Measurements from ENCODE around the gene GPATCH8. TPM values are rescaled to one million over a fixed set of nuclear protein-coding genes. Genes with fewer than 3 reads are reported as not detected.

Gene GPATCH8
- 35.9 TPM for polyA plus RNA-seq
- long read RNA-seq, donor 1, full-length matches to known transcripts = 2 of 2 reads
- long read RNA-seq, donor 1, partial matches to known transcripts = 0 of 2 reads
- long read RNA-seq, donor 1, other reads (novel, unspliced or antisense) = 0 of 2 reads
- long read RNA-seq, donor 2, full-length matches to known transcripts = 10 of 29 reads
- long read RNA-seq, donor 2, partial matches to known transcripts = 19 of 29 reads
- long read RNA-seq, donor 2, other reads (novel, unspliced or antisense) = 0 of 29 reads
- long read RNA-seq, donor 3 = 0 reads
- long read RNA-seq, donor 4 = 0 reads
- long read RNA-seq, donor 5, full-length matches to known transcripts = 2 of 2 reads
- long read RNA-seq, donor 5, partial matches to known transcripts = 0 of 2 reads
- long read RNA-seq, donor 5, other reads (novel, unspliced or antisense) = 0 of 2 reads
- long read RNA-seq, donor 6, full-length matches to known transcripts = 9 of 35 reads
- long read RNA-seq, donor 6, partial matches to known transcripts = 26 of 35 reads
- long read RNA-seq, donor 6, other reads (novel, unspliced or antisense) = 0 of 35 reads
- long read RNA-seq, donor 7, full-length matches to known transcripts = 4 of 4 reads
- long read RNA-seq, donor 7, partial matches to known transcripts = 0 of 4 reads
- long read RNA-seq, donor 7, other reads (novel, unspliced or antisense) = 0 of 4 reads
- long read RNA-seq, donor 8, full-length matches to known transcripts = 7 of 7 reads
- long read RNA-seq, donor 8, partial matches to known transcripts = 0 of 7 reads
- long read RNA-seq, donor 8, other reads (novel, unspliced or antisense) = 0 of 7 reads
- long read RNA-seq, donor 9, full-length matches to known transcripts = 8 of 14 reads
- long read RNA-seq, donor 9, partial matches to known transcripts = 6 of 14 reads
- long read RNA-seq, donor 9, other reads (novel, unspliced or antisense) = 0 of 14 reads
- long read RNA-seq, donor 10, full-length matches to known transcripts = 10 of 10 reads
- long read RNA-seq, donor 10, partial matches to known transcripts = 0 of 10 reads
- long read RNA-seq, donor 10, other reads (novel, unspliced or antisense) = 0 of 10 reads
- long read RNA-seq, donor 11, full-length matches to known transcripts = 7 of 7 reads
- long read RNA-seq, donor 11, partial matches to known transcripts = 0 of 7 reads
- long read RNA-seq, donor 11, other reads (novel, unspliced or antisense) = 0 of 7 reads

GRCh38 chr17:44503147-44504029, at the start of gene GPATCH8:
Gene GPATCH8, minus strand, starts transcription at chr17:44503406. Its CDS starts 36 bp downstream, at chr17:44503370.
- peaks cover 11% of the 10 kb centered on the region for H3K4me1 ChIP-seq (ENCODE audit: control insufficient read depth, insufficient read depth, low read length)
- no peaks in the 10 kb centered on the region for H3K36me3 ChIP-seq (ENCODE audit: control insufficient read depth, insufficient read depth, low read length)
- peak; percentile 95 to 98 for DNase-seq
- peak within 1 kb of the TSS; percentile 94 for H3K4me3 ChIP-seq (ENCODE audit: low read length)
- peak within 1 kb of the TSS; percentile 91 for H3K27ac ChIP-seq (ENCODE audit: low read length)
- no CpG with 5 or more reads among the region's 71 CpGs for WGBS (ENCODE audit: insufficient coverage, low lambda C conversion rate)
- H3K9me3 ChIP-seq (ENCODE audit: control insufficient read depth, low read depth, low read length) = no peaks in the 10 kb centered on the region
- no peaks in the 10 kb centered on the region for H3K27me3 ChIP-seq (ENCODE audit: control insufficient read depth, insufficient read depth, low read length)

DNA sequence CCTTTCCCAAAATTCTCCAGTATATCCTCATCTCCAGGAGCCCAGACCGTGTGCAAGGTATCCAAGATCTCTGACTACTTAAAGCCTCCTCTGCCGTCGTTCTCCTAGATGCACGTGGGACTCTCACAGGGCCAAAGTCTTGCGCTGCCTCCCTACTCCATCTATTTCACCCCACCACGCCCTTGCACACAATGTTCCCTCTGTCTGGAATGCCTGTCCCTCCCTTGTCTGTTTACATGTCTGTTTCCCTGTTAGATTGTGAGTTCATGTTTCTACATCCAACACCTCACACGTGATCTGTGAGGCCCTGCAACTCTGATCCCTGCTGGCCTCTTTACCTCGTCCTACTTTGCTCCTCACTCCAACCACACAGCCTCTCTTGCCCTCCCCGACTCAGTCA, 49.2 kb upstream of the GPATCH8 start:
- peak; percentile 67 to 83 for DNase-seq
- H3K9me3 ChIP-seq (ENCODE audit: control insufficient read depth, low read depth, low read length) = no peaks in the 10 kb centered on the region
- H3K27me3 ChIP-seq (ENCODE audit: control insufficient read depth, insufficient read depth, low read length) = peaks cover 23% of the 10 kb centered on the region
- H3K4me1 ChIP-seq (ENCODE audit: control insufficient read depth, insufficient read depth, low read length) = peaks cover 26% of the 10 kb centered on the region
- H3K4me3 ChIP-seq (ENCODE audit: low read length) = no peak overlapping the region
- H3K27ac ChIP-seq (ENCODE audit: low read length) = no peak overlapping the region
- 20% methylated on average over 2 of the region's 9 CpGs for WGBS (ENCODE audit: insufficient coverage, low lambda C conversion rate)
- no peaks in the 10 kb centered on the region for H3K36me3 ChIP-seq (ENCODE audit: control insufficient read depth, insufficient read depth, low read length)

- Histone ChIP-seq H3K27me3 (ENCODE audit: control insufficient read depth, insufficient read depth, low read length) (no peaks in the 10 kb centered on the region), H3K9me3 (ENCODE audit: control insufficient read depth, low read depth, low read length) (no peaks in the 10 kb centered on the region), H3K4me3 (ENCODE audit: low read length) (no peak overlapping the region), H3K36me3 (ENCODE audit: control insufficient read depth, insufficient read depth, low read length) (no peaks in the 10 kb centered on the region), H3K27ac (ENCODE audit: low read length) (no peak overlapping the region), H3K4me1 (ENCODE audit: control insufficient read depth, insufficient read depth, low read length) (peaks cover 20% of the 10 kb centered on the region)
- no peak for DNase-seq
- WGBS (ENCODE audit: insufficient coverage, low lambda C conversion rate) = no CpG with 5 or more reads among the region's 6 CpGs
These were observed 46.5 kb upstream of the GPATCH8 start for GRCh38 chr17:44549686-44550085.

GRCh38 chr17:44548376-44549230, 45.4 kb upstream of the GPATCH8 start:
- no peak for DNase-seq
- Histone ChIP-seq H3K27ac (ENCODE audit: low read length) (peak overlapping the region; percentile 15), H3K4me1 (ENCODE audit: control insufficient read depth, insufficient read depth, low read length) (peaks cover 20% of the 10 kb centered on the region), H3K27me3 (ENCODE audit: control insufficient read depth, insufficient read depth, low read length) (no peaks in the 10 kb centered on the region), H3K4me3 (ENCODE audit: low read length) (no peak overlapping the region), H3K9me3 (ENCODE audit: control insufficient read depth, low read depth, low read length) (no peaks in the 10 kb centered on the region), H3K36me3 (ENCODE audit: control insufficient read depth, insufficient read depth, low read length) (no peaks in the 10 kb centered on the region)
- WGBS (ENCODE audit: insufficient coverage, low lambda C conversion rate) = 80% methylated on average over 1 of the region's 3 CpGs

GRCh38 chr17:44547625-44548267, 44.5 kb upstream of the GPATCH8 start:
- DNase-seq = no peak
- peaks cover 28% of the 10 kb centered on the region for H3K4me1 ChIP-seq (ENCODE audit: control insufficient read depth, insufficient read depth, low read length)
- H3K9me3 ChIP-seq (ENCODE audit: control insufficient read depth, low read depth, low read length) = no peaks in the 10 kb centered on the region
- H3K27me3 ChIP-seq (ENCODE audit: control insufficient read depth, insufficient read depth, low read length) = no peaks in the 10 kb centered on the region
- H3K4me3 ChIP-seq (ENCODE audit: low read length) = no peak overlapping the region
- no peaks in the 10 kb centered on the region for H3K36me3 ChIP-seq (ENCODE audit: control insufficient read depth, insufficient read depth, low read length)
- peak overlapping the region; percentile 15 for H3K27ac ChIP-seq (ENCODE audit: low read length)
- WGBS (ENCODE audit: insufficient coverage, low lambda C conversion rate) = no CpG with 5 or more reads among the region's 4 CpGs

GRCh38 chr17:44546671-44547606, 43.7 kb upstream of the GPATCH8 start:
- no CpG with 5 or more reads among the region's 4 CpGs for WGBS (ENCODE audit: insufficient coverage, low lambda C conversion rate)
- no peak overlapping the region for H3K4me3 ChIP-seq (ENCODE audit: low read length)
- no peak overlapping the region for H3K27ac ChIP-seq (ENCODE audit: low read length)
- no peaks in the 10 kb centered on the region for H3K36me3 ChIP-seq (ENCODE audit: control insufficient read depth, insufficient read depth, low read length)
- H3K27me3 ChIP-seq (ENCODE audit: control insufficient read depth, insufficient read depth, low read length) = no peaks in the 10 kb centered on the region
- DNase-seq = no peak
- peaks cover 29% of the 10 kb centered on the region for H3K4me1 ChIP-seq (ENCODE audit: control insufficient read depth, insufficient read depth, low read length)
- no peaks in the 10 kb centered on the region for H3K9me3 ChIP-seq (ENCODE audit: control insufficient read depth, low read depth, low read length)

GRCh38 chr17:44543905-44544523, 40.8 kb upstream of the GPATCH8 start:
- DNase-seq = no peak
- Histone ChIP-seq H3K9me3 (ENCODE audit: control insufficient read depth, low read depth, low read length) (no peaks in the 10 kb centered on the region), H3K27me3 (ENCODE audit: control insufficient read depth, insufficient read depth, low read length) (peaks cover 10% of the 10 kb centered on the region), H3K36me3 (ENCODE audit: control insufficient read depth, insufficient read depth, low read length) (no peaks in the 10 kb centered on the region), H3K4me3 (ENCODE audit: low read length) (no peak overlapping the region), H3K27ac (ENCODE audit: low read length) (peak overlapping the region; percentile 67), H3K4me1 (ENCODE audit: control insufficient read depth, insufficient read depth, low read length) (peaks cover 30% of the 10 kb centered on the region)
- WGBS (ENCODE audit: insufficient coverage, low lambda C conversion rate) = 94% methylated on average over 3 of the region's 5 CpGs

All from large intestine (tissue), 12 donors.